T follicular helper cell (primary cell): ENCODE measurements around the gene MYOM3.

Experiments
- DNase-seq: peaks from one replicate; pipeline ENCODE4 v3.0.0-alpha.2; 2020; ENCODE audit warnings: low read depth

MYOM3 gene

DNA sequence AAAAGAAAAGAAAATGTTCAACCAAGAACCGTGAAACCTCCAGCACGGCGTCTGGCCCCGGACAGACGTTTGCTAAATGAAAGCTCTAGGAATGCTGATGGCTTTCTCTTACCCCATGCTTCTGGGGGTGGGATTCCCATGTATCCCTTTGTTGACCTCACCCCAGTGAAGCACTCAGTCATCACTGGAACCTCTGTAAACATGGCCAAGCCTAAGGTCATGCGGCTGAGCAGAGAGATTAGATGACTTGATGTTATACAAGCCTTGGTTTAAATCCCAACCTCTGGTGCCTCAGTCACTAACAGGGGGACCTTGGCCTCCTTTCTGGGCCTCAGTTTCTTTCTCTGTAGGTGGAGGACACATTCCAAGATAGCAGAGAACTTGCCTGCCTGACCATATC is 2.8 kb upstream of the MYOM3 start:
- DNase-seq = no peak

- DNase-seq = no peak
Observed at GRCh38 chr1:24113641-24114033, 1.7 kb upstream of the MYOM3 start.

DNA sequence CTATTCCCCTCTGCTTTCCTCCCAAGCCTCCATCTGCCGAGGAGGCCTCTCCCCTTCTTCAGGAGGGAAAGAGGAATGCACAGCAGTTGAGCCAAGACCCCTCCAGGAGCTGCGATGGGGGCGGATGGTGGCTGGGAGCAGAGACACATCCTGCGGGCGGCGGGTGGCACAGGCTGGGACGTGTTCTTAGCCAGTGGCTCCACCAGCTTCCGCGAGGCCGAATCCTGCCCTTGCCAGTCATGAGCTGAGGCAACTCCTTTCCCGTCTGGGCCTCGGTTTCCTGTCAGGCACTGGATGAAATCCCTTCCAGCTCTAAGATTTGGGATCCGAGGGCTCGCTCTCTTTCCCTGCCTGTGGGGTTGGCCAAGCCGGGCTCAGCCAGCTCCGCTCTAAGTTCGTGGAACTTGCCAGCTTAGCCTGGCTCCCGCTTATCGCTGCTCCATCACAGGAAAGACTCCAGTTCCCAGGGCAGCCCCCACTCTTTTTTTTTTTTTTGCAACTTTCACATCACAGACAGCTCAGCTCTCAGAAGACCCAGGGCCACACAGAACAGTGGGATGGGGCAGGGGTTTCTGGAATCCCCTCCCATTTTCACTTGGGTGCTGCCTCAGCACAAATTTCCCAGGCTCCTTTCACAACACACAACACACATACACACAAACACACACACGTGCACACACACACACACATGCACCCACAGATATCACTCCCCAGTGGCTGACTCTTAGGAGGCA is 506 bp downstream of the MYOM3 start:
- DNase-seq = no peak

DNA sequence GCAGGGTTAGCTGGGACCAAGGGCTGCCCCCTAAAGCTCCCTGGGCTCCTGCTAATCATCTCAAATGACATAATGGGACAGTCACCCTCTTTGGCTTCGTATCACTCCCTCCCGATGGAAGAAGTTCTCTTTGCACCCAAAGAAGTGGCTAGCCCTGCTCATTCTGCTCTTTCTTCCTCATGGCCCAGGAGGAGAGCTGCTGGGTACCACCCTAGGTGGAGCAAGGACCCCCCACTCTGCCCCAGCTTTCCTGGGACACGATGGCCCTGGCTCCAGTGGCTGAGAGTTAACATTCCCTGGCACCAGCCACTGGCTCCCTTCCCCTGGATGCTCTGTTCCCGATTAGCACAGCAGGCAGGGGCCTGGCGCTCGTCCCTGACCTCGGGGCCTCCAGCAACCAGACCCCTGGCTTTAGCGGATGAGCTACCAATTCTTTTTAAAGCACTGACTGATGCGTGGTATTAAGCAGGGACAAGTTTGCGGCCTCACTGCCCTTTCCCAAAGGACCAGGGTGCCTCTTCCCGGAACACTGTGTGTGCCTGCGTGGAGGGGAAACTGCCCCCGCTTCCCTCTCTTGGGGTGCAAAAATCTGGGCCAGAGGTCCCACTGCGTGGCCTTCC is 1.2 kb downstream of the MYOM3 start:
- DNase-seq = no peak

GRCh38 chr1:24109686-24110475 is 2.1 kb downstream of the MYOM3 start:
- DNase-seq = no peak

DNA sequence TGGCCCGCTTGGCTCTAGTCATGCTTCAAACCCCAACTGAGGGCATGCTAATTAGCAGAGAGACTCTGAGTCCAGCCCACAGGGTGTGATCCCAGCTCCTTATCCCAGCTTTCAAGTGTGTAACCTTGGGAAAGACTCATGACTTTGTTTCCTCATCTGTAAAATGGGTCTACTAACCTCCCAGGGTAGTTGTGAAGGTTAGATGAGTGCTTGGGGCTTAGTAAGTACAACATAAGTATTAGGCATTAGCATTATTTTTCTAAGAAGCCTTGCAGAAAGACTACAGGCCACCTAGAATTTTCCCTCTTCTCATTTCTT is 2.8 kb downstream of the MYOM3 start:
- no peak for DNase-seq

- DNase-seq = no peak
Observed at GRCh38 chr1:24108334-24109165, 3.4 kb downstream of the MYOM3 start.

DNA sequence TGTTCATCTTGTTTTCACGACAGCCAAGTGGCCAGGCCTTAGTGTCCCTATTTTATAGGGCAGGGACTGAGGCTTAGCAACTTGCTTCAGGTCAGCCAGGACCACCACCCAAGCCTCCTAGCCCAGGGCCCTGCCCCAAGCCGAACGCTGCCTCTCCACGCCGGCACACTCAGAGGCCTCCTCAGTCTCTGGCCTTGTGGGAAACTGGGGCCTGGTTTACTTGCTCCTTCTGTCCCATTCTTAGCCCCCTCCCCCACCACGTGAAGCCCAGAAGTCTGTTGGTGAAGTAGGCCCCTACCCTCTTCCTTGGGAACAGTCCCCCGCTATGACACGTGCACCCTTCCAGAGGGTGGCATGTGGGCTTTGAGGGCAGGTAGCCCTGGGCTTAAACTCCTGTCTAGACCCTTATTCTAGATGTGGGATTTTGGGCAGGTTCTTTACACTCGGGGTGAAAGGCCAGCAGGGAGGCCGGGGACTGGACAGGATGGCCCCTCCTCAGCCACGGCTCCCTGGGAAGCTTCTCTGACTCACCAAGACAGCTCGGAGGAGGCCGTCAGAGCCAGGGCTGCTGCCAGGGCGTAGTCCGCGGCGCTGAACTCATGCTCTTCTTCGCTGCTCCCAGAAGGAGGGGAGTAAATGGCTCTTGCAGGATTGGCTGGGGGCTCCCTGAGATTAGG is 4.3 kb downstream of the MYOM3 start:
- DNase-seq = no peak

GRCh38 chr1:24105368-24106160 is 6.4 kb downstream of the MYOM3 start:
- DNase-seq = no peak

- no peak for DNase-seq
Observed at GRCh38 chr1:24104854-24105253, 7.1 kb downstream of the MYOM3 start.

DNA sequence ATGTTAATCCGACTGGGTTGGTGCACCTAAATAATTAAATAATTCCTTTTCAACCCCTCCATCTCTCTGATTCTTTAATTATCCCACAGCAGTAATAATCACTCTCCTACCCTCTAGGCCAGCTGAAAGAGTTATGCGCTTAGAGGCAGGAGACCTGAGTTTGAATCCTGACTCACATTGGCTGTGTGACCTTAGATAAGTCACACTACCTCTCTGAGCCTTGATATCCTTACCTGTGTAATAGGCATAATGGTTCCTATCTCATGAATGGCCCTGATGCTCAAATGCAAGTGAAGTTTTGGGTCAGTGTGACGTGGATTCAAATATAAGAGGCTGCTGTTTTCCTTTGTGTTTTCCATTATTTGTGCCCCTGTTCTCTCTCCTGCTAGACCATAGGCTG is 8.1 kb downstream of the MYOM3 start:
- DNase-seq = no peak

DNA sequence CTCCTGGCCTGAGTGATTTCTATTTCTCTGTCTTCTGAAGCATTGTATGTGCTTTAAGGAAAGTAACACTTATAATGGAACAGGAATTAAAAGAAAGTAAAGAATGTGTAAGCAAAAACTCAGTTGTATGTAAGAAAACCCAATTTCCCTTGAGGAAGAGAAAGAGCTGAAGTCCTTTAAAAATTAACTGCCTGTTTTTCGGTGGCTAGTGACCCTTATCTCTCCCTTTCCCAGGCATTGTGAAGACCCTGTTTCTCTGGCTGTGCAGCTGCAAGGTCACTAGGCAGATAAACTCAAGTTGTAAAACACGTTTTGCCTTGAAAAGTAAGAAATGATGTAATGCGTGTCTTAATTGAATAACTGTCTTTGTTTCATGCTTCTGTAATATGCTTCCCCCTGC is 8.5 kb downstream of the MYOM3 start:
- no peak for DNase-seq

GRCh38 chr1:24102961-24103360 is 9.0 kb downstream of the MYOM3 start:
- DNase-seq = no peak

- DNase-seq = no peak
Observed at GRCh38 chr1:24101796-24102586, 9.9 kb downstream of the MYOM3 start.

- DNase-seq = no peak
Observed at GRCh38 chr1:24100945-24101737, 10.8 kb downstream of the MYOM3 start.

DNA sequence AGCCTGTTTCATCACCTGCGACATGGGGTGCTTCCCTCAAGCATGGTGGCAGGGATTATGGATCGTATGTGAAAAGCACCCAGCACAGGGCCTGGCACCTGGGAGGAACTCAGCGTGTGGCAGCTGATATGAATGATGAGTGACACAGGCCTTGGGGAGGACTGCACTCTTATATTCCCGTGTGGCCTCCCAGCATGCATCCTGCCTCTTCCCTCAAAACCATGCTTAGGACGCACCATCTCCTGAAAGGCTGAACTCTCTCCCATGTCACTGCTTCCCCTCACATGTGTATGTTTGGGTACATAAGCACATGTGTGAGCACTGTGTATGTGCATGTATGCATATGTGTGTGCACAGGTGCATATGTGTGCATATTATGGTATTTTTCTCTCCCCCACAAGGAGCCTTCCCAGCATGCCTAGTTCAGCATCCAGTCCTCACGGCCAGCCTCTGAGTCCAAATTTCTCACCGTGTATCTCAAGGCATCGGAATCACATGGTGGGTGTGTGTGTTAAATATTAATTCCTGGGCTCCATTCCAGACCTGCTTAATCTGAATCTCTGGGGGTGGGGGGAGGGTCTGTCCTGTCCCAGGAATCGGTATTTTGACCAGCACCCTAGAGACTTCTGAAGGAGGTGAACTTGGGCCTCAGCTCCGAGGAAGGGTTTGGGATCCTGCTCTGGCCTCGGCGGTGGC is 12.8 kb downstream of the MYOM3 start:
- no peak for DNase-seq

DNA sequence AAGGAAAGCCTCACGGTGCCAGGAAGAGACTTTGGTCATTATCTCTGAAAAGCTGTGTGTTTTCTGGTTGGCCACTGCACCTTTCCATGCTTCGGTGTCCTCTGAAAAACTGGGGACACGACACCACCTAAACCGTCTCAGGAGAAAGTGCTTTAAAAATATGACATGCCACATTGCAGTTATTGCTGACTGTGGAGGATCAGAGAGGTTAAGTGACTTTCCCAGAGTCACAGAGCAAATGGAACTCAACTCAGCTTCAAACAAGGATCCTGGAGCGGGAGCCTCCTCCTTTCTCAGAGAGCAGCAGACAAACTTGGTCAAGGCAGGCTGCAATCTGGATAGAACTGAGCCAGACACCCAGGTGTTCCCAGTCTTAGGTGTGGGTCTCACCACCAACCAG is 13.8 kb downstream of the MYOM3 start:
- DNase-seq = no peak

GRCh38 chr1:24097663-24098062 is 14.3 kb downstream of the MYOM3 start:
- no peak for DNase-seq

DNA sequence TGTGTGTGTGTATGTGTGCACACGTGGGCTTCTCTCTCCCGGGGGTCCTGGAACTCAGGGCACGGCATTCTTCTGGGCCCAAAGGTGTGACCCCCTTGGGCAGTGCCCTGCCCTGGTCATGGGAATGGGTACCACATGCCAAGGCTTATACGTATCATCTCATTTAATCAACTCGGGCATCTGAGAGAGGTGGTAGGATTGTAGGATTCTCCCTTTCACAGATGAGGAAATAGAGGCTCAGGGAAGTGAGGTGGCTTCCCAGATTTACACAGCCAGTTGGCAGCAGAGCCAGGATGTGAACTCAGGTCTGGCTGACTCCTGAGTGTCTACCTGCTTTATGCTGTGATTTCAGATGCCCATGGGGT is 15.2 kb downstream of the MYOM3 start:
- DNase-seq = no peak
